ENCODE results near the gene WTAP.
"Not testable (repeated sequence)": the region's sequence is repeated elsewhere in the genome, so short reads cannot be mapped to it uniquely, and the experiment has no call there.

WTAP gene

GRCh38 chr6:159762681-159763293, 35.5 kb downstream of the WTAP start:
- peak; percentile 54 for DNase-seq

GRCh38 chr6:159766906-159767305, 39.6 kb downstream of the WTAP start:
- no peak for DNase-seq

GRCh38 chr6:159769470-159769869, 42.2 kb downstream of the WTAP start:
- DNase-seq = no peak

GRCh38 chr6:159772196-159772595, 44.9 kb downstream of the WTAP start:
- DNase-seq = no peak

- DNase-seq = no peak
These were observed 50.1 kb downstream of the WTAP start for GRCh38 chr6:159777240-159777904.

GRCh38 chr6:159778131-159778530, 50.8 kb downstream of the WTAP start:
- DNase-seq = no peak

GRCh38 chr6:159778542-159779103, 51.3 kb downstream of the WTAP start:
- DNase-seq = no peak

GRCh38 chr6:159788276-159788675, 61.0 kb downstream of the WTAP start:
- DNase-seq = no peak

- no peak for DNase-seq
These were observed 61.6 kb downstream of the WTAP start for GRCh38 chr6:159788753-159789376.

- DNase-seq = peak; percentile 99
These were observed 62.3 kb downstream of the WTAP start, which contains the start of gene TCP1 for GRCh38 chr6:159789377-159790148. Gene TCP1, minus strand, starts transcription at chr6:159789602. Its CDS starts 134 bp downstream, at chr6:159789468.

GRCh38 chr6:159790149-159790955, 63.0 kb downstream of the WTAP start, which contains the start of gene MRPL18:
Gene MRPL18, plus strand, starts transcription at chr6:159790467. Its CDS starts 121 bp downstream, at chr6:159790588.
- peak; percentile 92 for DNase-seq

- no peak for DNase-seq
These were observed 63.8 kb downstream of the WTAP start for GRCh38 chr6:159790956-159791598.

GRCh38 chr6:159794976-159795375, 67.7 kb downstream of the WTAP start:
- DNase-seq = not testable (repeated sequence)

- no peak for DNase-seq
These were observed 70.2 kb downstream of the WTAP start for GRCh38 chr6:159797554-159797953.

GRCh38 chr6:159800141-159800865, 73.0 kb downstream of the WTAP start, which contains the start of gene PNLDC1:
Gene PNLDC1, plus strand, starts transcription at chr6:159800276. Its CDS starts 32 bp downstream, at chr6:159800308.
- DNase-seq = no peak

GRCh38 chr6:159801935-159802334, 74.6 kb downstream of the WTAP start:
- DNase-seq = no peak

GRCh38 chr6:159804504-159804903, 77.2 kb downstream of the WTAP start:
- no peak for DNase-seq

- no peak for DNase-seq
These were observed 78.2 kb downstream of the WTAP start for GRCh38 chr6:159805440-159806020.
